ENCODE data around the gene PDCD1LG2. TPM values are rescaled to one million over a fixed set of nuclear protein-coding genes. Genes with fewer than 3 reads are reported as not detected.
A peak's percentile ranks its signal among the peaks of the same experiment; 100 is the strongest.

The PDCD1LG2 gene
- total RNA-seq, 4 donors from 2014 or later: 0.78 to 2.6 (median 1.6) TPM

GRCh38 chr9:5610491-5610890 lies 100.2 kb downstream of the PDCD1LG2 start:
- 71 to 76% methylated on average over 2 of the region's 2 CpGs for WGBS, 2 donors
- no peaks in the 10 kb centered on the region for H3K9me3 ChIP-seq
- no peak for TF ChIP-seq CTCF (IDR thresholded peaks at IDR 0.05)
- TF ChIP-seq POLR2A (IDR thresholded peaks at IDR 0.05): no peak
- DNase-seq: no peak
- intact Hi-C loops (cut with DNase I): no loop called here
- H3K4me1 ChIP-seq: peaks cover 32 to 37% of the 10 kb centered on the region in 2 donors
- peak overlapping the region; percentile 65 to 84 (median 66) for H3K27ac ChIP-seq
- H3K27me3 ChIP-seq: no peaks in the 10 kb centered on the region
- H3K36me3 ChIP-seq: no peaks in the 10 kb centered on the region
- no peak overlapping the region for H3K4me3 ChIP-seq (replicated peaks in 1 of 3)

GRCh38 chr9:5611321-5612184 lies 101.2 kb downstream of the PDCD1LG2 start:
- no peaks in the 10 kb centered on the region for H3K9me3 ChIP-seq
- peak overlapping the region; percentile 65 to 84 (median 66) for H3K27ac ChIP-seq
- H3K4me3 ChIP-seq (replicated peaks in 1 of 3): no peak overlapping the region
- intact Hi-C loops (cut with DNase I): no loop called here
- WGBS, 2 donors: 49 to 53% methylated on average over 6 of the region's 6 CpGs
- peak in 1 of 2 donors; percentile 14 for DNase-seq
- no peaks in the 10 kb centered on the region for H3K36me3 ChIP-seq
- H3K4me1 ChIP-seq: peaks cover 32 to 37% of the 10 kb centered on the region in 2 donors
- H3K27me3 ChIP-seq: no peaks in the 10 kb centered on the region
- no peak for TF ChIP-seq CTCF (IDR thresholded peaks at IDR 0.05)
- no peak for TF ChIP-seq POLR2A (IDR thresholded peaks at IDR 0.05)

- H3K27ac ChIP-seq: peak overlapping the region; percentile 65 to 84 (median 66)
- intact Hi-C loops (cut with DNase I): no loop called here
Measured at GRCh38 chr9:5612185-5612530, 101.8 kb downstream of the PDCD1LG2 start.

GRCh38 chr9:5614192-5614591 lies 103.9 kb downstream of the PDCD1LG2 start:
- intact Hi-C loops (cut with DNase I): no loop called here

More at GRCh38 chr9:5612185-5612530, 101.8 kb downstream of the PDCD1LG2 start:
- Histone ChIP-seq H3K36me3 (no peaks in the 10 kb centered on the region), H3K9me3 (no peaks in the 10 kb centered on the region), H3K4me3 (replicated peaks in 1 of 3) (no peak overlapping the region), H3K27me3 (no peaks in the 10 kb centered on the region), H3K4me1 (peaks cover 32 to 37% of the 10 kb centered on the region in 2 donors)
- DNase-seq: no peak
- TF ChIP-seq POLR2A (IDR thresholded peaks at IDR 0.05) (no peak), CTCF (IDR thresholded peaks at IDR 0.05) (no peak)

More at GRCh38 chr9:5614192-5614591, 103.9 kb downstream of the PDCD1LG2 start:
- Histone ChIP-seq H3K27me3 (no peaks in the 10 kb centered on the region), H3K4me1 (peaks cover 26 to 30% of the 10 kb centered on the region in 2 donors), H3K36me3 (no peaks in the 10 kb centered on the region), H3K4me3 (replicated peaks in 1 of 3) (no peak overlapping the region), H3K9me3 (no peaks in the 10 kb centered on the region), H3K27ac (no peak overlapping the region)
- TF ChIP-seq CTCF (IDR thresholded peaks at IDR 0.05) (no peak), POLR2A (IDR thresholded peaks at IDR 0.05) (no peak)
- DNase-seq: no peak
- WGBS, 2 donors: 91 to 97% methylated on average over 4 of the region's 4 CpGs

Data from thyroid gland (tissue), 4 donors.